ENCODE measurements around the gene LCOR. TPM values are rescaled to one million over a fixed set of nuclear protein-coding genes. Genes with fewer than 3 reads are reported as not detected.

LCOR gene
- total and polyA plus RNA-seq, 12 donors = 1.6 to 28.8 (median 23.7) TPM

GRCh38 chr10:96856317-96856716, 24.2 kb downstream of the LCOR start:
- ATAC-seq = no peak
- peaks cover 0 to 28% (median 2%) of the 10 kb centered on the region in 9 donors for H3K36me3 ChIP-seq
- no peak overlapping the region for H3K27ac ChIP-seq
- intact Hi-C loops (cut with DNase I) = no loop called here
- H3K4me1 ChIP-seq = peaks cover 0 to 64% (median 24%) of the 10 kb centered on the region in 9 donors
- WGBS, 2 donors = 86 to 94% methylated on average over 3 of the region's 3 CpGs
- no peaks in the 10 kb centered on the region for H3K9me3 ChIP-seq
- no peak for DNase-seq
- H3K27me3 ChIP-seq = no peaks in the 10 kb centered on the region
- TF ChIP-seq CTCF (IDR thresholded peaks at IDR 0.05) = no peak
- no peak overlapping the region for H3K4me3 ChIP-seq

- H3K4me1 ChIP-seq = peaks cover 0 to 56% (median 22%) of the 10 kb centered on the region in 9 donors
- H3K4me3 ChIP-seq = no peak overlapping the region
- TF ChIP-seq CTCF (IDR thresholded peaks at IDR 0.05) = no peak
- H3K9me3 ChIP-seq = no peaks in the 10 kb centered on the region
- no peak for DNase-seq
- no peak for ATAC-seq
- 86 to 89% methylated on average over 4 of the region's 4 CpGs for WGBS, 2 donors
- no peak overlapping the region for H3K27ac ChIP-seq
- H3K27me3 ChIP-seq = no peaks in the 10 kb centered on the region
- intact Hi-C loops (cut with DNase I) = no loop called here
- peaks cover 0 to 36% (median 2%) of the 10 kb centered on the region in 9 donors for H3K36me3 ChIP-seq
These were observed 25.4 kb downstream of the LCOR start for GRCh38 chr10:96857301-96858012.

- TF ChIP-seq CTCF (IDR thresholded peaks at IDR 0.05) = no peak
- no peak for DNase-seq
- Histone ChIP-seq H3K4me1 (peaks cover 0 to 52% (median 22%) of the 10 kb centered on the region in 9 donors), H3K36me3 (peaks cover 0 to 36% (median 2%) of the 10 kb centered on the region in 9 donors), H3K27ac (no peak overlapping the region), H3K27me3 (no peaks in the 10 kb centered on the region), H3K9me3 (no peaks in the 10 kb centered on the region), H3K4me3 (no peak overlapping the region)
- intact Hi-C loops (cut with DNase I) = no loop called here
- no peak for ATAC-seq
- WGBS, 2 donors = 63 to 72% methylated on average over 2 of the region's 2 CpGs
These were observed 26.1 kb downstream of the LCOR start for GRCh38 chr10:96858038-96858705.

- no peak for ATAC-seq
- DNase-seq = no peak
- Histone ChIP-seq H3K4me1 (peaks cover 0 to 52% (median 23%) of the 10 kb centered on the region in 9 donors), H3K4me3 (no peak overlapping the region), H3K27me3 (no peaks in the 10 kb centered on the region), H3K27ac (no peak overlapping the region), H3K36me3 (peaks cover 0 to 36% (median 2%) of the 10 kb centered on the region in 9 donors), H3K9me3 (no peaks in the 10 kb centered on the region)
- no peak for TF ChIP-seq CTCF (IDR thresholded peaks at IDR 0.05)
- 54 to 67% methylated on average over 2 of the region's 2 CpGs for WGBS, 2 donors
- intact Hi-C loops (cut with DNase I) = no loop called here
These were observed 26.6 kb downstream of the LCOR start for GRCh38 chr10:96858706-96859050.
